ENCODE data around the gene VTCN1. TPM values are rescaled to one million over a fixed set of nuclear protein-coding genes. Genes with fewer than 3 reads are reported as not detected.

Gene VTCN1
- total RNA-seq, 2 donors from 2014 or later = not detected

- H3K36me3 ChIP-seq (ENCODE audit: control insufficient read depth, insufficient read depth, low read length) = no peaks in the 10 kb centered on the region
These were observed 30.8 kb upstream of the VTCN1 start for GRCh38 chr1:117241512-117241911.

GRCh38 chr1:117240547-117240946 is 29.8 kb upstream of the VTCN1 start:
- Mint-ChIP-seq H3K27ac (no peak overlapping the region), H3K4me1 (peaks cover 9% of the 10 kb centered on the region), H3K36me3 (ENCODE audit: low read depth) (no peaks in the 10 kb centered on the region), H3K9me3 (no peaks in the 10 kb centered on the region), H3K27me3 (ENCODE audit: insufficient read depth) (peaks cover 7% of the 10 kb centered on the region), H3K4me3 (no peak overlapping the region)
- DNase-seq = no peak
- Histone ChIP-seq H3K36me3 (ENCODE audit: control insufficient read depth, insufficient read depth, low read length) (no peaks in the 10 kb centered on the region), H3K4me1 (ENCODE audit: control insufficient read depth, insufficient read depth, low read length) (no peaks in the 10 kb centered on the region), H3K9me3 (ENCODE audit: control insufficient read depth, low read length) (no peaks in the 10 kb centered on the region), H3K4me3 (ENCODE audit: low read length) (no peak overlapping the region), H3K27ac (ENCODE audit: low read depth, low read length) (no peak overlapping the region), H3K27me3 (ENCODE audit: control insufficient read depth, insufficient read depth, low read length, poor library complexity, severe bottlenecking) (peaks cover 4% of the 10 kb centered on the region), H3K9ac (ENCODE audit: extremely low read depth, low read length, poor library complexity, severe bottlenecking) (no peak overlapping the region)
- WGBS, 2 experiments (ENCODE audit: insufficient coverage in 1 of 2, insufficient read length in 1 of 2) = 90 to 95% methylated on average over 4 of the region's 4 CpGs
- TF ChIP-seq, protein P1, sequence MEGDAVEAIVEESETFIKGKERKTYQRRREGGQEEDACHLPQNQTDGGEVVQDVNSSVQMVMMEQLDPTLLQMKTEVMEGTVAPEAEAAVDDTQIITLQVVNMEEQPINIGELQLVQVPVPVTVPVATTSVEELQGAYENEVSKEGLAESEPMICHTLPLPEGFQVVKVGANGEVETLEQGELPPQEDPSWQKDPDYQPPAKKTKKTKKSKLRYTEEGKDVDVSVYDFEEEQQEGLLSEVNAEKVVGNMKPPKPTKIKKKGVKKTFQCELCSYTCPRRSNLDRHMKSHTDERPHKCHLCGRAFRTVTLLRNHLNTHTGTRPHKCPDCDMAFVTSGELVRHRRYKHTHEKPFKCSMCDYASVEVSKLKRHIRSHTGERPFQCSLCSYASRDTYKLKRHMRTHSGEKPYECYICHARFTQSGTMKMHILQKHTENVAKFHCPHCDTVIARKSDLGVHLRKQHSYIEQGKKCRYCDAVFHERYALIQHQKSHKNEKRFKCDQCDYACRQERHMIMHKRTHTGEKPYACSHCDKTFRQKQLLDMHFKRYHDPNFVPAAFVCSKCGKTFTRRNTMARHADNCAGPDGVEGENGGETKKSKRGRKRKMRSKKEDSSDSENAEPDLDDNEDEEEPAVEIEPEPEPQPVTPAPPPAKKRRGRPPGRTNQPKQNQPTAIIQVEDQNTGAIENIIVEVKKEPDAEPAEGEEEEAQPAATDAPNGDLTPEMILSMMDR (conservative IDR thresholded peaks at IDR 0.05) = no peak

More at GRCh38 chr1:117241512-117241911, 30.8 kb upstream of the VTCN1 start:
- Mint-ChIP-seq H3K36me3 (ENCODE audit: low read depth) (no peaks in the 10 kb centered on the region), H3K27ac (no peak overlapping the region), H3K9me3 (no peaks in the 10 kb centered on the region), H3K4me3 (no peak overlapping the region), H3K27me3 (ENCODE audit: insufficient read depth) (peaks cover 7% of the 10 kb centered on the region), H3K4me1 (peaks cover 9% of the 10 kb centered on the region)
- TF ChIP-seq, protein P1 (conservative IDR thresholded peaks at IDR 0.05) = no peak
- no peak for DNase-seq
- Histone ChIP-seq H3K4me3 (ENCODE audit: low read length) (no peak overlapping the region), H3K9me3 (ENCODE audit: control insufficient read depth, low read length) (no peaks in the 10 kb centered on the region), H3K4me1 (ENCODE audit: control insufficient read depth, insufficient read depth, low read length) (no peaks in the 10 kb centered on the region), H3K27ac (ENCODE audit: low read depth, low read length) (no peak overlapping the region), H3K27me3 (ENCODE audit: control insufficient read depth, insufficient read depth, low read length, poor library complexity, severe bottlenecking) (peaks cover 4% of the 10 kb centered on the region), H3K9ac (ENCODE audit: extremely low read depth, low read length, poor library complexity, severe bottlenecking) (no peak overlapping the region)
- 43 to 64% methylated on average over 3 of the region's 3 CpGs for WGBS, 2 experiments (ENCODE audit: insufficient coverage in 1 of 2, insufficient read length in 1 of 2)

GRCh38 chr1:117239467-117239866 is 28.7 kb upstream of the VTCN1 start:
- H3K4me1 Mint-ChIP-seq = peaks cover 9% of the 10 kb centered on the region

More at GRCh38 chr1:117239467-117239866, 28.7 kb upstream of the VTCN1 start:
- no peaks in the 10 kb centered on the region for H3K4me1 ChIP-seq (ENCODE audit: control insufficient read depth, insufficient read depth, low read length)
- Mint-ChIP-seq H3K27ac (no peak overlapping the region), H3K4me3 (no peak overlapping the region), H3K27me3 (ENCODE audit: insufficient read depth) (peaks cover 2% of the 10 kb centered on the region), H3K9me3 (no peaks in the 10 kb centered on the region), H3K36me3 (ENCODE audit: low read depth) (no peaks in the 10 kb centered on the region)
- no peak overlapping the region for H3K27ac ChIP-seq (ENCODE audit: low read depth, low read length)
- DNase-seq = no peak
- no peak overlapping the region for H3K4me3 ChIP-seq (ENCODE audit: low read length)
- H3K9me3 ChIP-seq (ENCODE audit: control insufficient read depth, low read length) = no peaks in the 10 kb centered on the region
- TF ChIP-seq, protein P1 (conservative IDR thresholded peaks at IDR 0.05) = no peak
- no peak overlapping the region for H3K9ac ChIP-seq (ENCODE audit: extremely low read depth, low read length, poor library complexity, severe bottlenecking)
- no peaks in the 10 kb centered on the region for H3K27me3 ChIP-seq (ENCODE audit: control insufficient read depth, insufficient read depth, low read length, poor library complexity, severe bottlenecking)
- no peaks in the 10 kb centered on the region for H3K36me3 ChIP-seq (ENCODE audit: control insufficient read depth, insufficient read depth, low read length)

All from endodermal cell (in vitro differentiated cells).